Hematopoietic multipotent progenitor cell treated with erythropoietin and hydrocortisone succinate and interleukin-3 and kit ligand, for 4 days (in vitro differentiated cells): ENCODE results near the gene TSSK2.
"Not testable (repeated sequence)": the region's sequence is repeated elsewhere in the genome, so short reads cannot be mapped to it uniquely, and the experiment has no call there.

ENCODE experiments used
- DNase-seq: peaks from one replicate; pipeline ENCODE4 v3.0.0-alpha.2; 2015

TSSK2 gene

DNA sequence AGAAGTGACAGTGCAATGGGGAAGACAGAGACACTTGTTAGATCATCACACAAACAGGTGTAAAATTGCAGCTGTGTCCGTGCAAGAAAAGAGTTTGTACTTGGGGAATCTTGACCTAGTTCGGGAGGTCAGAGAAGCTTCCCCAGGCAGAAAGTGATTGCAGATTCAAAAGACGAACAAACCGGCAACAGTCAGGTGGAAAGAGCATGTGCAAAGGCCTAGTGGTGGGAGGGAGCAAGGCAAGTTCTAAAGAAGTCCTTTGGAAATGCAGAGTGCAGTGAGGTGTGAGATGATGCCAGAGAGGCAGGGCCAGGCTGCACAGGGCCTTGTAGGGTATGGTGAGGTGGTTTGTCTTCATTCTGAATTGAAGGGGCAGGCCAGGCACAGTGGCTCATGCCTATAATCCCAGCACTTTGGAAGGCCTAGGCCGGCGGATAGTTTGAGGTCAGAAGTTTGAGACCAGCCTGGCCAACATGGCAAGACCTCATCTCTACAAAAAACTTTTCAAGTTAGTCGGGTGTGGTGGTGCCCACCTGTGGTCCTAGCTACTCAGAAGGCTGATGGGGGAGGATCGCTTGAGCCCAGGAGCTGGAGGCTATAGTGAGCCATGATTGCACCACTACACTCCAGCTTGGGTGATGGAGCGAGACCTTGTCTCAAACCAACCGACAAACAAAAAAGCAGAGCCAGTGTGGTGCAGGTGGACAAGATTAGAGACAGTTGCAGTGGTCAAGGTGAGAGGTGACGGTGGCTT is 15.3 kb downstream of the TSSK2 start:
- DNase-seq = no peak

DNA sequence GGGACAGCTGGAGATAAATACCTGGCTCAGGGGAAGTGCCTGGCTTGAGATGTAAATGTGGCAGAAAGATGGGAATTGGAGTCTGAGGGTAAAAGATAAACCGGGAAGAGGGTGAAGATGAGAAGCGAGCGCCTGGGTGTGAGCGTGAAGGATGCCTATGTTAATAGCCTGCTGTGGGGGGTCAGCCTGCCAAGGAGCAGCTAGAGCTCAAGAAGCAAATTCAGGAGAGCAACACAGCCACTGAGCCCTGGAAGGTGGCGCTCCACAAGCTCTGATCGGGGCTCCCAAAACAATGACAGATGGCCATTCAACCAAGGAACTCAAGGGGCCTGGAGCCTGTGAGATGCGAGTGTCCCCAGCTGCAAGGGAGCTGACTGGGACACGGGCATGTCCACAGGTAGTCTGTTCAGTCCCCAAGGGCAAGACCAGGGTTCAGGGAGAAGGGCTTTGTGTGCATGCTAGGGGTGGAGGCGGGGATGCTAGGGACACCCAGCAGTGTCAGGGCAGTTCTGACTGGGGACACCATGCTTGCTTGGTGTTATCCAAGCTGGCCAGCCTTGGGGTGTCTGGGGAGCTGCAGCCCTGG is 16.2 kb downstream of the TSSK2 start:
- DNase-seq = no peak

DNA sequence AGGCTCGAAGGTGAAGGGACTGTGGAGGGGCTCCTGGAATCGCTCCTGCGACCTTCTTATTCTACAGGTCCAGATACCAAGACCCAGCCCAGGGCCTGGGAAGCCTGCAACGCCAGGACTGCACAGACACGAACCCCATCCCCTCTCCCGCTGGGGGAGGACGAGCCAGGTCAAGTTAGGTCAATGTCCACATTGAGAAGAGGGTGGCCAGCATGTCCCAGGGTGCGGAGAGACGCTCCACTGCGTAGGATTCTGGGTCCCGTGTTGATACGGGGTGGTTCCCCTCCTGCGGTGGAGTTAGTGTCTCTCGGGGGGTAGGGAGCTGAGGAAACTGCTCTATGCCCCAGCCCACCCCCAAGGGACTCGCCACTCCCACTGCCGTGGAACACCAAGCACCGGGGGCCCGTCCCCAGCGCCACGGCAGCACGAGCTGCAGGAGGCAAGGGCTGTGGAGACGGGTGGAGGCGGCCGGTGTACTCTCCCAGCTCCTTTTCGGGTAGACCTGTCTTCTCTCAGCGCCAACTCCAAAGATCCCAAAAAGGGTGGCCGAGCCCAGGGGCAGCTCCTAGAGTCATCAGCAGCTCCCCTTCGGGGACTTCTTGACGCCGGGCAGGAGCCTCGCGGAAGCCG is 17.4 kb downstream of the TSSK2 start:
- DNase-seq = no peak

DNA sequence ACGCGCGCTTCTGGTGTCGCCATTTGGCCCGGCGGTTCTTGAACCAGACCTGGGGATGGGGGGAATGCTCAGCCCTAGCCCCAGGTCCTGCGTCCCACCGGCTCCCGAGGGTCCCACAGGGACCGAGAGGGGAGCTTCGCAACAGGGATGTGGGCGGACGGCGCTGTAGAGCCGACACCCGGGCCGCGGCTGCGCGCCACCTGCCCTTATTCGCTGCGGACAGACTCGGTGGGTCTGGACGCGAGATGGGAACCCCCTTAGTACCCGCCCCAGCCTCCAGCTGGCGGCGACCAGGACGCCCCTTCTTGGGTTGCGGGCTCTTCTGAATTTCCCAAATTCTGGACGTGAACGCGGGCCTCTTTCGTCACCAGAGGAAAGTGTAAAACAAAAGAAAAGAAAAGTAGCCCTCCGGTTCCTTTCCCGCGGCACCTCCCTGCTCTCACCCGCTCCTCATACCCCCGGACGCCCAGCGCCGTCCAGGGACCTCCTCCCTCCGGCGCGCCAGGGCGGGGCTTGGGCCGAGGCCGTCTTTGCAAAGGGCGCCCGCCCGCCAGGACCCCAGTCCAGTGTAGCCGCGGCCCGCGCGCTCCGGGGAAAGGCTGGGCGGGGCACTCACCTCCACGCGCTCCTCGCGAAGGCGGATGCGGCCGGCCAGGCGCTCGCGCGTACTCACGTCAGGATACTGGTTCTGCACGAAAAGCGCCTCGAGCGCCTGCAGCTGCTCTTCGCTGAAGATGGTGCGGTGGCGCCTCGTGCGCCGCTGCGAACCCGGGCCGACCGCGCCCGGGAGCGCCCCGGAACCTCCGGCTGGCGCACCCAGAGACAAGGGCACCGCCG is 18.2 kb downstream of the TSSK2 start:
- DNase-seq = peak; percentile 54

GRCh38 chr22:19149991-19150390 is 18.9 kb downstream of the TSSK2 start, which contains the start of gene GSC2:
Gene GSC2 (minus strand): TSS chr22:19150292. CDS start chr22:19150283, 9 bp downstream.
- no peak for DNase-seq

DNA sequence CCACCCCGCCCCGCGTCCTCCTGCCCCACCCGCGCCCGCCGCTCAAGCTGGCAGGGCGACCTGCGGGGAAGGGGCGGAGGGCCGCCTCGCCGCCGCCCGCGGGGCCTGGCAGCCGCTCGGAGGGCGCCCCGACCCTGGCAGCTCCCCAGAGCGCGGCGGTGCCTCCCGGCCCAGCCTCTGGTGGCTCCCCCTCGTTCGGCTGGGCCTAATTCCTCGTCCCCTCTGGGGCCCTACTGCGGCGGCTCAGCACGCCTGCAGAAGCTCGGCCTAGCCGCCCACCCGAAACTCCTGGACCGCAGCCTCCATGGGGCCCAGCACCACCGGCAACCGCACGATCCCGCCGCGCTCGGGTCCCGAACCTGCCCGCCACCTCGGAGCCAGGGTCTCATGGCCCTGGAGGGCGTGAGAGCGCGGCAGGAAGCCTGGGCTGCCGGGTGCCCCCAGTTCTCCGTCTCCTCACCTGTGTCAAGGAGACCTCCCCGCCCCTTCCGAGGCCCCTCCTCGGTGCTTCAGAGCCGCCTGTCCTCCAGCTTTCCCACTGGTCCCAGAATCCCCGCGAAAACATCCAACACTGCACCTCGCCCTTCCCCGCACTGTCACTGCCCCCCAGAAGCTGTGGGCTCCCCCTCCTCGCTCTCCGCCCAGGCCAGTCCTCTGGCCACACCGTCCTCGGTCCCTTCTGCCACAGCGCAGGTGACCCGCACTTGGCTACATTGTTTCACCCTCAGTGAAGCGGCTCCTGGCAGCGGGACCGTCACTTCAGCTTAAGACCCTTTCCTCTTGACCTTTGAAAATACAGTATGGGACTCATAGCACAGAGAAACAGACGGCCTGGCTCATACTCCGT is 19.6 kb downstream of the TSSK2 start:
- no peak for DNase-seq

GRCh38 chr22:19151329-19152191 is 20.5 kb downstream of the TSSK2 start:
- DNase-seq = no peak

DNA sequence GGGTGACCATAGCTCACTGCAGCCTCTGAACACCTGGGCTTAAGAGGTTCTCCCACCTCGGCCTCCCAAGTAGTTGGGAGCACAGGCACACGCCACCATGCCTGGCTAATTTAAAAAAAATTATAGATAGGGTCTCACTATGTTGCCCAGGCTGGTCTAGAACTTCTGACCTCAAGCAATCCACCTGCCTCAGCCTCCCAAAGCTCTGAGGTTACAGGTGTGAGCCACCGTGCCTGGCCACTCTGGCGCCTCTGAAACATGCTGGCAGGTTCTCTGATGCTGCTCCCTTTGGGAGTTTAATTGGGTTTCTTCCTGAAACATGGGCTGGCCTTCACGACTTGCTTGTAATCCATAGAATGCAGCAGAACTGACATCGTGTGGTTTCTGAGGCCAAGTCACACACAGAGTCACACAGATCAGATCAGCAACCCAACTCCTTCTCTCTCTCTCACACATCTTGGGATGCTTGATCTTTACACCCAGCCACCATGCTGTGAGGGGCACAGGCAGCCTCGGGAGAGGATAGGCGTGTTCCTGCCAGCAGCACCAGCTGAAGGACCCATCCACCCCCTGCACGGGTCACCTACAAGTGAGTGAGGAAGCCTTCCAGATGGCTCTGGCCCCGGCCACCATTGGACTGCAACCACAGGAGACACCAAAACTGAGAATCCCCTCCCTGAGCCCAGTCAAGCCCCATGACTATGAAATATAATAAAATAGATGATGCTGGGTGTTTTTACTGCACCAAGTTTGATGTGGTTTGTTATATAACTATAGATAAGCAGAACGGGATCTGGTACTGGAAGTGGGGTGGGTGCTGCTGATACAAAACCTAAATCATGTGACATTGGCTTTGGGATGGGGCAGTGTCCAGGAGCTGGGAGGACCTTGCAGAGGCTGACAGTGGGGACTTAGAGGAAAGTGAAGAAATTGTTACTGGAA is 22.1 kb downstream of the TSSK2 start:
- DNase-seq = peak; percentile 61

DNA sequence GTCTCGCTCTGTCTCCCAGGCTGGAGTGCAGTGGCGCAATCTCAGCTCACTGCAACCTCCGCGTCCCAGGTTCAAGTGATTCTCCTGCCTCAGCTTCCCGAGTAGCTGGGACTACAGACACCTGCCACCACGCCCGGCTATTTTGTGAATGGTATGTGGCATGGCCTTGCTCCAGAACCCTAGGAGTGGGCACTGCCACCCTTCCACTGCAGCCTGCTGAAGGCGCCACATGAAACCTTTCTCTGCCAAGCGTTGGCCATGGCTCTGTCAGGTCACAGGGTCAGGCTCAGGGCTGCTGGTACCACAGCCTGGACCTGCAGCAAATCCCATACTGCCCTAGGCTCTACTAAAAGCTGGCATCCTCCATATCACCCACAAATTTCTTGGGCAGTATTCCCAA is 25.0 kb downstream of the TSSK2 start:
- DNase-seq = not testable (repeated sequence)

- not testable (repeated sequence) for DNase-seq
These were observed 27.5 kb downstream of the TSSK2 start for GRCh38 chr22:19158649-19159048.

- no peak for DNase-seq
These were observed 33.3 kb downstream of the TSSK2 start for GRCh38 chr22:19164425-19164824.

DNA sequence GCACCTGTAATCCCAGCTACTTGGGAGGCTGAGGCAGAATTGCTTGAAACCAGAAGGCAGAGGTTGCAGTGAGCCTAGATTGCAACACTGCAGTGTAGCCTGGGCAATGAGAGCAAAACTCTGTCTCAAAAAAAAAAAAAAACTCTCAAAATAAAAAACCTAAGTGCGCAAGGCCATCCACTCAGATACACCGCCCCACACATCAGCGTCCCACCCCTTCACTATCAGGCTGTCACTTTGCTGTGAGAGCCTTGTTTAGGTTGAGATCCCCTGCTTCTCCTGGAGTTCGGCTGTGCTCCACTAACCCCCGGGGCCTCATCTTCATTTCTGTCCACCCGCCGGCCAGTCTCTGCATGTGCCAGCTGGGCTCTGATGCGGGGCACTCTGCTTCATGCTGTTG is 35.3 kb downstream of the TSSK2 start:
- no peak for DNase-seq

DNA sequence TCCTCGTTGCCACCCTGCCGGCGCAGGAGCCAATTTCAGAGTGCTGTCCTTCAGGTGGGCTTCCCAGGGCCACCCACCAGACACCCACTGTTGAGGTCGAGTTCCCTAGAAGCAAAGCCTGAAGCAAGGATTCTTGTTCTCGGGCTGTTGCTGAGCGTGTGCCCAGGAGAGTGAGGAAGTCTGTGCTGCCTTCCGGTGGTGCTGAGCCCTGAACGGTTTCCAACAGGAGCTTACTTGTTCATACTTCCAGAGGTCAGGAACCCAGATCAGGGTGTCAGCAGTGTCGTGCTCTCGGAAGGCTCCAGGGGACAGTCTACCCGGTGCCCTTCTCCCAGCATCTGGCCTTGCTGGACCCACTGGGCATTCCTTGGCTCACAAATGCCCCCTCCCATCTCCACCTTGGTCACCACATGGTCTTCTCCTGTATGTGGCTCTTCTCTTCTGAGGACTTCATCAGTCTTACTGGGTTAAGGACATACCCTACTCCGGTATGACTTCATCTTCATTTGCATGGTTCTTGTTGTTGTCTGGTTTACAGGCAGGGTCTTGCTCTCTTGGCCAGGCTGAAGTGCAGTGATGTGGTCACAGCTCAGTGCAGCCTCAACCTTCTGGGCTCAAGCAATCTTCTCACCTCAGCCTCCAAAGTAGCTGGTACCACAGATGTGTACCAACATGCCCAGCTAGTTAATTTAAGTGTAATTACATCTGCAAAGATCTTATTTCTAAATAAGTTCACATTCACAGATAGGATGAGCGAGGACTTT is 36.2 kb downstream of the TSSK2 start:
- no peak for DNase-seq

- no peak for DNase-seq
These were observed 37.2 kb downstream of the TSSK2 start for GRCh38 chr22:19168088-19168890.

DNA sequence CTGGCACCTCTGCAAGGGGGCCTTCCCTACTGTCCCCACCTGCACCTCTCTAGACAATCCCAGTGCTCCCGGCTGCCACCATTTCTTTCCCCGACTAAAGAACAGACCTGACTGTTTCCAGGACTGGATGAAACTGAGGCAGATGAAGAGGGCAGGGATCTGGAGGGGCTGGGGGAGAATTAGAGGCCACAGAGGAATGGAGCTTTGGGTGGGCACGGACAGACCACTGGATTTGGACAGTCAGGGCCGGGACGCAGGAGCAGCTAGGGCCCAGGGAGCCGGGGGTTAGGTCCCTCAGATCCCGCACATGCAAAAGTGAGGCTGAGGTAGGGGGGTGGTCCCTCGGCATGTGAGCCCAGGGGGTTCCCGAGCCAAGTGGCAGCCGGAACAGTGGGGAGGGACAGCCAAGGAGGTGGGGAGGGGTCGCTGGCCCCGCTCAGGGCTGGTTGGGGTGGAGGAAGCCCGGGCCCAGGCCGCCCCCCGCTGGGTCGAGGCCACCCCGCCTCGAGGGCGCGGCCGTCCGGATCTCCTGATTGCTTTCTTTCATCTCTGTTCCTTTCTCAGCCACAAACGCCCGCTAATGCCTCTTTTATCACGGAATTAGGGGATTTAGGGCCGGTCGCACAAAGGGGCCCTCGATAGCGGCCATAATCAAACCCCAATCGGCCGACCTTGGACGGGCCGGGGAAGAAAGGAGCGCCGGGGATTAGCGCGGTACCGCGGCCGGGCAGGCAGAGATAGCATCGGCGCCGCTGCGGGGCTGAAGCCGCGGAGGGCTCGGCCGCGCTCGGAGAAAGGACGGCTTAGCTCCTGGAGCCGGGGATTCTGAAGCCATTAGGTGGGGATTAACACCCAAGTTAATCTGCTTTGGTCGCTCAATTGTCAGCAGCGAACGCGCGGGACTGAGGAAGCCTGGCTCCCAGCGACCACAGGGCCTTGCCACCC is 38.2 kb downstream of the TSSK2 start:
- peak; percentile 40 for DNase-seq

DNA sequence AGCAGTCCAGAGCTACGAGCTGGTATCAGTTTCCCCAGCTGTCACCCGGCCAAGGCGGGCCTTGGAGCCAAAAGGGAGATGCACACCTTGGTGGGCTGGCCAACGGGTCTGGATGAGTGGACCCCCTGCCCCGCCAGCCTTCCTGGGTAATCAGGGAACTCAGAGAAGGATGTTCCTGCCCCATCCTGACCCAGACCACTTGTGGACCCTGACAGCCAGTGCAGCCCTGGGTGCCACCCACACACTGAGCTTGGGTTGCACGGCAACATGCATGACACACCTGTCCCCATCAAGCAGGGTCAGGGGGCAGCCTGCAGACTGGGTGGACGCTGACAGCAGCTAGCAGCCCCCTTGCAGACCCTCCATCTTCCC is 38.8 kb downstream of the TSSK2 start:
- no peak for DNase-seq
